Measurements from ENCODE around the gene AMACR.

AMACR gene

GRCh38 chr5:33975852-33976251 lies 32.0 kb downstream of the AMACR start:
- H3K4me3 ChIP-seq (ENCODE audit: low read length) = no peak overlapping the region
- no peak for DNase-seq (ENCODE audit: low read depth)
- no peak for TF ChIP-seq CTCF (IDR thresholded peaks at IDR 0.05; ENCODE audit: insufficient read depth, low read depth, low read length, missing control alignments)

- TF ChIP-seq CTCF (IDR thresholded peaks at IDR 0.05; ENCODE audit: insufficient read depth, low read depth, low read length, missing control alignments) = no peak
- H3K4me3 ChIP-seq (ENCODE audit: low read length) = no peak overlapping the region
- no peak for DNase-seq (ENCODE audit: low read depth)
These were observed 34.6 kb downstream of the AMACR start for GRCh38 chr5:33973271-33973670.

- peak; percentile 50 for DNase-seq (ENCODE audit: low read depth)
- H3K4me3 ChIP-seq (ENCODE audit: low read length) = no peak overlapping the region
- TF ChIP-seq CTCF (IDR thresholded peaks at IDR 0.05; ENCODE audit: insufficient read depth, low read depth, low read length, missing control alignments) = peak; percentile 74
These were observed 38.0 kb downstream of the AMACR start for GRCh38 chr5:33969572-33970452.

GRCh38 chr5:33968211-33969005 lies 39.4 kb downstream of the AMACR start:
- TF ChIP-seq CTCF (IDR thresholded peaks at IDR 0.05; ENCODE audit: insufficient read depth, low read depth, low read length, missing control alignments) = no peak
- peak; percentile 51 for DNase-seq (ENCODE audit: low read depth)
- H3K4me3 ChIP-seq (ENCODE audit: low read length) = no peak overlapping the region

GRCh38 chr5:33966805-33967204 lies 41.0 kb downstream of the AMACR start:
- no peak for TF ChIP-seq CTCF (IDR thresholded peaks at IDR 0.05; ENCODE audit: insufficient read depth, low read depth, low read length, missing control alignments)
- no peak for DNase-seq (ENCODE audit: low read depth)
- H3K4me3 ChIP-seq (ENCODE audit: low read length) = no peak overlapping the region

GRCh38 chr5:33964132-33964700 lies 43.6 kb downstream of the AMACR start:
- TF ChIP-seq CTCF (IDR thresholded peaks at IDR 0.05; ENCODE audit: insufficient read depth, low read depth, low read length, missing control alignments) = no peak
- no peak for DNase-seq (ENCODE audit: low read depth)
- no peak overlapping the region for H3K4me3 ChIP-seq (ENCODE audit: low read length)

All from epithelial cell of esophagus (primary cell).